ENCODE data around the gene TCHHL1. TPM values are rescaled to one million over a fixed set of nuclear protein-coding genes. Genes with fewer than 3 reads are reported as not detected.
A peak's percentile ranks its signal among the peaks of the same experiment; 100 is the strongest.

Gene TCHHL1
- total and polyA plus RNA-seq, 2 of the 8 experiments (the other 6 are each of a cell fraction or from before 2014, with no cell fraction given) = not detected

DNA sequence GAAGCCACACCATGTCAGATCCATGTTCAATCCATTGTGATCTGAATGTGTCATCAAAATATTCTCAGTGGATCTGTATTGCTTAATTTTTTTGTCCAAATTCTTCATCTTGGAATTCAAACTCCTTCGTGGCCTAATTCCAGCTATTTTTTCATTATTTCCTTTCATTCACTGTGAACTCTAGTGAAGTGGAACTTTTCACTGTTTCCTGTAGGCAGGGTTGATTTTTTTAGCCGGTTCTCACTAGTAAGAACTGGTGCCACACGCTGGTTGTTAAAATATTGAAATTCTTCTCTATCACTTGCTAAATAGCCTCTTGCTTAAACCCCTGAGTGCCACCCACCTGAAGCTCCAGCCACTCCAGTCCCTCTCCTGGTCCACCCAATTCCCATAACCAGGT lies 44.5 kb downstream of the TCHHL1 start:
- WGBS, 2 experiments (ENCODE audit: extremely low coverage in 1 of 2, insufficient coverage in 1 of 2, insufficient read length in 1 of 2, insufficient replicate concordance in 2 of 2, low coverage in 1 of 2, low lambda C conversion rate in 2 of 2, missing lambda C conversion rate in 1 of 2) = 40% methylated on average over 3 of the region's 3 CpGs; no CpG with 5 or more reads in 1 of the 2 experiments
- H3K14ac ChIP-seq (ENCODE audit: insufficient read length) = no peak overlapping the region
- H3K4me3 ChIP-seq (ENCODE audit: extremely low read depth in 1 of 4, insufficient read depth in 2 of 4, low read depth in 3 of 4, low read length in 4 of 4) = peak overlapping the region in 1 of 4 experiments; percentile 21; a peak in 1 of 8 replicates
- H3K23ac ChIP-seq (ENCODE audit: insufficient read length) = no peak overlapping the region
- no peak overlapping the region for H3K56ac ChIP-seq (replicated peaks; ENCODE audit: insufficient read length, low read depth, low read length)
- no peak overlapping the region for H4K5ac ChIP-seq (ENCODE audit: insufficient read length, low read depth, low read length)
- ChIA-PET CTCF (ENCODE audit: partially characterized antibody) (interaction anchor here (1.0 to 1.9 kb wide), 3 partner anchors 8 to 76 kb away, joined by 3 to 5 read pairs (median 3); no protein-coding TSS in a partner anchor), POLR2A (ENCODE audit: partially characterized antibody) (interaction anchor here (1.0 to 1.7 kb wide), 2 partner anchors 10 to 117 kb away, joined by 3 to 4 read pairs; no protein-coding TSS in a partner anchor)
- H4K8ac ChIP-seq (ENCODE audit: extremely low read depth, insufficient read depth, low read length) = no peak overlapping the region
- no peaks in the 10 kb centered on the region for H3K9me3 ChIP-seq (ENCODE audit: insufficient read depth in 2 of 2, low read depth in 1 of 2, low read length in 1 of 2)
- H3K36me3 ChIP-seq (ENCODE audit: control insufficient read depth in 2 of 4, insufficient read depth in 4 of 4, low read length in 3 of 4) = no peaks in the 10 kb centered on the region
- DNase-seq (ENCODE audit: low read depth in 1 of 2, low spot score in 2 of 2) (no peak), FAIRE-seq (no peak)
- no peak overlapping the region for H2AFZ ChIP-seq (ENCODE audit: low read length)
- peaks cover 14 to 19% (median 17%) of the 10 kb centered on the region in 4 experiments; a peak in 6 of 7 replicates for H3K4me1 ChIP-seq (replicated peaks in 1 of 4; ENCODE audit: control insufficient read depth in 3 of 4, insufficient read depth in 4 of 4, low read length in 3 of 4)
- no peaks in the 10 kb centered on the region; the same call in 1 of the 2 replicates for H3K23me2 ChIP-seq (ENCODE audit: low read depth, low read length)
- H3K4me2 ChIP-seq (ENCODE audit: insufficient read depth in 1 of 2, low read depth in 2 of 2, low read length in 2 of 2) = peak overlapping the region; percentile 27 to 35; a peak in 1 of 4 replicates
- H3K79me1 ChIP-seq (ENCODE audit: low read depth, low read length) = no peaks in the 10 kb centered on the region
- H2AK5ac ChIP-seq (ENCODE audit: low read depth, low read length) = no peak overlapping the region
- peak overlapping the region; percentile 45; the same call in 1 of the 2 replicates for H2BK5ac ChIP-seq (ENCODE audit: low read depth, low read length)
- no peak for TF ChIP-seq NRF1 (IDR thresholded peaks at IDR 0.05; ENCODE audit: low read depth, low read length)
- TF ChIP-seq SIRT6 (IDR thresholded peaks at IDR 0.05; ENCODE audit: low read length) = no peak
- TF ChIP-seq BACH1 (IDR thresholded peaks at IDR 0.05; ENCODE audit: low read length) = no peak
- TF ChIP-seq TBP (IDR thresholded peaks at IDR 0.05; ENCODE audit: low read depth, low read length) = no peak
- no peak for TF ChIP-seq RXRA (IDR thresholded peaks at IDR 0.05; ENCODE audit: insufficient read depth, low read depth, low read length)
- TF ChIP-seq, protein P1, sequence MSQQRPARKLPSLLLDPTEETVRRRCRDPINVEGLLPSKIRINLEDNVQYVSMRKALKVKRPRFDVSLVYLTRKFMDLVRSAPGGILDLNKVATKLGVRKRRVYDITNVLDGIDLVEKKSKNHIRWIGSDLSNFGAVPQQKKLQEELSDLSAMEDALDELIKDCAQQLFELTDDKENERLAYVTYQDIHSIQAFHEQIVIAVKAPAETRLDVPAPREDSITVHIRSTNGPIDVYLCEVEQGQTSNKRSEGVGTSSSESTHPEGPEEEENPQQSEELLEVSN (IDR thresholded peaks at IDR 0.05) = no peak
- H2BK20ac ChIP-seq (ENCODE audit: low read length) = peak overlapping the region; percentile 51; the same call in 1 of the 2 replicates
- peaks cover 0 to 6% (median 0%) of the 10 kb centered on the region in 4 experiments; a peak in 2 of 7 replicates for H3K27me3 ChIP-seq (replicated peaks in 1 of 4; ENCODE audit: control insufficient read depth in 3 of 4, extremely low read depth in 1 of 4, insufficient read depth in 3 of 4, low read length in 3 of 4)
- no peaks in the 10 kb centered on the region for H4K20me1 ChIP-seq (replicated peaks in 1 of 2; ENCODE audit: control insufficient read depth in 1 of 2, insufficient read depth in 2 of 2, low read length in 2 of 2)
- peak overlapping the region; percentile 40 for H2BK120ac ChIP-seq (replicated peaks; ENCODE audit: low read depth, low read length)
- no peak overlapping the region for H3K27ac ChIP-seq (ENCODE audit: low read depth, low read length)
- H2BK15ac ChIP-seq (ENCODE audit: low read length) = no peak overlapping the region
- no peak overlapping the region for H3K9ac ChIP-seq (replicated peaks in 1 of 4; ENCODE audit: extremely low read depth in 1 of 4, low read depth in 3 of 4, low read length in 3 of 4)
- peak overlapping the region; percentile 68 for H4K91ac ChIP-seq (replicated peaks; ENCODE audit: insufficient read length, low read length)
- no peak overlapping the region for H3K18ac ChIP-seq (ENCODE audit: extremely low read depth, low read length)
- no peak overlapping the region for H2BK12ac ChIP-seq (ENCODE audit: low read depth, low read length)
- H3K79me2 ChIP-seq (ENCODE audit: control insufficient read depth in 1 of 2, insufficient read depth in 2 of 2, low read length in 2 of 2) = no peaks in the 10 kb centered on the region
- H3K4ac ChIP-seq (replicated peaks; ENCODE audit: insufficient read length, low read depth, low read length) = no peak overlapping the region
